ENCODE results near the gene FASN. TPM values are rescaled to one million over a fixed set of nuclear protein-coding genes. Genes with fewer than 3 reads are reported as not detected.

FASN gene
- total and polyA plus RNA-seq, 2 experiments from 2014 or later: 12.7 to 38.2 TPM

DNA sequence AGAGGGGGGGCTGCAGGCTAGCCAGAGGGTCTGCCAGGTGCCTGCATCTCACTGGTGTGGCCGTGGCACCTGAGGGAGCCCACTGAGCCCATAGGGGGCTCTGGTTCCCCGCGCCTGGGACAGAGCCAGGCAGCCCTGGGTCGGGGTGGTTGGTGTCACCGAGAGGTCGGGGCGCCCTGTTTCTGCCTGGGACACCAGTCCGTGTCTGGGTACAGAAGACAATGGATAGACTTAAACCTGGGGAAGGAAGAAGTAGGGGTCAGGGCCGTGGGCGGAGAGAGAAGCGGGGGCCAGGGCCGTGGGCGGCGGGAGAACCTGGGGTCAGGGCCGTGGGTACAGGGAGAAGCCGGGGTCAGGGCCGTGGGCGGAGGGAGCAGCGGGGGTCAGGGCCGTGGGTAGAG, 49.5 kb downstream of the FASN start:
- H3K79me2 ChIP-seq (ENCODE audit: insufficient read depth): peaks cover 26% of the 10 kb centered on the region
- H3K27ac ChIP-seq: no peak overlapping the region
- peaks cover 6% of the 10 kb centered on the region for H3K4me1 ChIP-seq (ENCODE audit: insufficient read depth)
- H3K4me3 ChIP-seq: no peak overlapping the region
- no peak for TF ChIP-seq EZH2phosphoT487 (IDR thresholded peaks at IDR 0.05; ENCODE audit: insufficient read depth, low read depth)
- TF ChIP-seq EZH2 (IDR thresholded peaks at IDR 0.05; ENCODE audit: insufficient read depth, poor library complexity, severe bottlenecking): no peak
- no peak overlapping the region for H3K4me2 ChIP-seq (ENCODE audit: unreplicated experiment)
- H3K9me3 ChIP-seq (ENCODE audit: low read depth): no peaks in the 10 kb centered on the region
- H3K9ac ChIP-seq: no peak overlapping the region
- no peaks in the 10 kb centered on the region for H3K36me3 ChIP-seq (ENCODE audit: low read depth)
- H3K9me2 ChIP-seq (ENCODE audit: insufficient read depth): no peaks in the 10 kb centered on the region
- in situ Hi-C loops (cut with MboI): no loop called here
- H2AFZ ChIP-seq: no peak overlapping the region
- DNase-seq: no peak
- H4K20me1 ChIP-seq (ENCODE audit: insufficient read depth): no peaks in the 10 kb centered on the region
- H3K27me3 ChIP-seq (replicated peaks; ENCODE audit: insufficient read depth): no peaks in the 10 kb centered on the region
- H3F3A ChIP-seq (ENCODE audit: insufficient read depth): no peaks in the 10 kb centered on the region
- 85 to 90% methylated on average over 8 to 19 of the region's 20 CpGs for WGBS, 2 experiments (ENCODE audit: low coverage in 1 of 2, low lambda C conversion rate in 2 of 2, missing lambda C conversion rate in 2 of 2)

DNA sequence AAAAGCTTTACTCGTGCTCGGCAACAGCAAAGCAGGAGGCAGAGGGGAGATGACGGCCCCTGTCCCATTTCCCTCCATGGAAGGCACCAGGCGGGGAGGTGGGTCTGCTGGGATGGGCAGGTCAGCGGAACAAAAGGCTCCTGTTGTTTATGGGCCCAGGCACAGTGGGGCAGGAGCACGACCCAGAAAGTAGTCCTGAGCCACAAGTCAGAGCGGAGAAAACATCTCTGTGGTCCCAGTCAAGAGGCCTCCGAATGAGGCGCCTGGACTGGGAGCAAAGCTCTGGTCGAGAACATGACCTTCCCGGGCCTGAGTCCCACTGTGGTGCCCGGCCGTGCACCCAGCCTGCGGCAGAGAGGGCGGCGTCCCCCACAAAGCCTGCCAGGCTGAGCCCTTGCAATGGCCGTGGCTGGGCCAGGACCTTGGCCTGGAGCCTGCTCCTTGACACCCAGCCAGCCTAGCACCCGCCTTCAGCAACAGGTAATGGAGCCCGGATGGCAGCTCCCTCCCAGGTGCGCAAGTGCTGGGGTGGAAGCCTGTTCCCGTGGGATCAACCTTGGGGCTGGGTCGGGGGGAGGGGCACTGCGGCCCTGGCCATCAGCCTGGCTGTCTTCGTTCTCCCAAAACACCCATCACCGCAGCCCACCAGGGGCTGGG, 50.0 kb downstream of the FASN start:
- in situ Hi-C loops (cut with MboI): no loop called here
- H3K9me2 ChIP-seq (ENCODE audit: insufficient read depth): no peaks in the 10 kb centered on the region
- 89 to 90% methylated on average over 18 to 23 of the region's 25 CpGs for WGBS, 2 experiments (ENCODE audit: low coverage in 1 of 2, low lambda C conversion rate in 2 of 2, missing lambda C conversion rate in 2 of 2)

DNA sequence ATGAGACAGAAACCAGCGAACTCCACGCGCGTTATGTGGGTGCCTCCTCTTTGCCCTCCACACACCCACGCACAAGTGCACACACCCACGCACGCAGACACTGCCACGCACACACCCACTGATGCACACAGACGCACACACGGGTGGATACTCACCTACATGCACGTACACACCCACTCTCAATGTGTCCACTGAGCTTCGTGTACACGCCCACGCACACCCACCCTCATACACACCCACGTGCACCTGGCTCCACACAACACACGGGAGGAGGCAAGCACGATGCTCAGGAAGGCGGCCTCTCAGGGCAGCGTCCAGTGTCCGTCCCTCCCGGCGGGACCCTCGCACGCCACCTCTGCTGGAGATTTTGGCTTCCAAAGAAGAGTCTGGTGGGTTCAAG, 50.7 kb downstream of the FASN start:
- no peaks in the 10 kb centered on the region for H3K4me1 ChIP-seq (ENCODE audit: insufficient read depth)
- no peak for DNase-seq
- peaks cover 14% of the 10 kb centered on the region for H3K79me2 ChIP-seq (ENCODE audit: insufficient read depth)
- no peaks in the 10 kb centered on the region for H3K9me2 ChIP-seq (ENCODE audit: insufficient read depth)
- no peaks in the 10 kb centered on the region for H3F3A ChIP-seq (ENCODE audit: insufficient read depth)
- H3K4me2 ChIP-seq (ENCODE audit: unreplicated experiment): no peak overlapping the region
- TF ChIP-seq EZH2phosphoT487 (IDR thresholded peaks at IDR 0.05; ENCODE audit: insufficient read depth, low read depth) (no peak), EZH2 (IDR thresholded peaks at IDR 0.05; ENCODE audit: insufficient read depth, poor library complexity, severe bottlenecking) (no peak)
- no peaks in the 10 kb centered on the region for H3K36me3 ChIP-seq (ENCODE audit: low read depth)
- H3K9ac ChIP-seq: no peak overlapping the region
- no peak overlapping the region for H3K27ac ChIP-seq
- no peaks in the 10 kb centered on the region for H3K9me3 ChIP-seq (ENCODE audit: low read depth)
- WGBS, 2 experiments (ENCODE audit: low coverage in 1 of 2, low lambda C conversion rate in 2 of 2, missing lambda C conversion rate in 2 of 2): 93 to 97% methylated on average over 23 to 24 of the region's 24 CpGs
- in situ Hi-C loops (cut with MboI): no loop called here
- H4K20me1 ChIP-seq (ENCODE audit: insufficient read depth): no peaks in the 10 kb centered on the region
- no peaks in the 10 kb centered on the region for H3K27me3 ChIP-seq (replicated peaks; ENCODE audit: insufficient read depth)
- no peak overlapping the region for H3K4me3 ChIP-seq
- no peak overlapping the region for H2AFZ ChIP-seq

More for the DNA sequence above, 50.0 kb downstream of the FASN start:
- Histone ChIP-seq H3K4me3 (no peak overlapping the region), H3F3A (ENCODE audit: insufficient read depth) (no peaks in the 10 kb centered on the region), H4K20me1 (ENCODE audit: insufficient read depth) (no peaks in the 10 kb centered on the region), H3K4me2 (ENCODE audit: unreplicated experiment) (no peak overlapping the region), H3K4me1 (ENCODE audit: insufficient read depth) (peaks cover 5% of the 10 kb centered on the region), H3K27ac (no peak overlapping the region), H2AFZ (no peak overlapping the region), H3K36me3 (ENCODE audit: low read depth) (no peaks in the 10 kb centered on the region), H3K27me3 (replicated peaks; ENCODE audit: insufficient read depth) (no peaks in the 10 kb centered on the region), H3K79me2 (ENCODE audit: insufficient read depth) (peaks cover 21% of the 10 kb centered on the region), H3K9ac (no peak overlapping the region), H3K9me3 (ENCODE audit: low read depth) (no peaks in the 10 kb centered on the region)
- DNase-seq: no peak
- TF ChIP-seq EZH2phosphoT487 (IDR thresholded peaks at IDR 0.05; ENCODE audit: insufficient read depth, low read depth) (no peak), EZH2 (IDR thresholded peaks at IDR 0.05; ENCODE audit: insufficient read depth, poor library complexity, severe bottlenecking) (no peak)

DNA sequence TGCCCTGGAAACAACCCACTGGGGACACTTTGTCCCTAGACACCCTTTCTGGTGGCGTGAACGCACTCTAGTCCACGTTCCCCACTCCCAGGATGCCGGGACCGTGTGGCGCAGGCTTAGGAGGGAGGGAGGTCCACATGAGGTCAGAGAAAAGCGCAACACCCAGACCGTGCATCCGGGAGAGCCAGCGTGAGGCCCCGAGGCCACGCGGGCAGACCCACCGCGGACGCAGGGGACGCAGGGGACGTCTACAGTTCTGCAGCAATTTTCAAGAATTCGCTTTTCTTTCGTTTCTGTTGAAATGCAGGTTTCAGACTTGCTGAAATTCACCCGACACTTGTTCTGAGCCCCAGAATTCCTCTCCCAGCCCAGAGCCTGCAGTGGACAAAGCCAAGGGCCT, 51.1 kb downstream of the FASN start:
- 88 to 93% methylated on average over 21 of the region's 21 CpGs for WGBS, 2 experiments (ENCODE audit: low coverage in 1 of 2, low lambda C conversion rate in 2 of 2, missing lambda C conversion rate in 2 of 2)
- H3K4me3 ChIP-seq: no peak overlapping the region
- TF ChIP-seq EZH2phosphoT487 (IDR thresholded peaks at IDR 0.05; ENCODE audit: insufficient read depth, low read depth) (no peak), EZH2 (IDR thresholded peaks at IDR 0.05; ENCODE audit: insufficient read depth, poor library complexity, severe bottlenecking) (no peak)
- no peaks in the 10 kb centered on the region for H3K36me3 ChIP-seq (ENCODE audit: low read depth)
- H3K27me3 ChIP-seq (replicated peaks; ENCODE audit: insufficient read depth): no peaks in the 10 kb centered on the region
- no peak overlapping the region for H3K27ac ChIP-seq
- DNase-seq: no peak
- H3K4me1 ChIP-seq (ENCODE audit: insufficient read depth): no peaks in the 10 kb centered on the region
- no peaks in the 10 kb centered on the region for H3K9me3 ChIP-seq (ENCODE audit: low read depth)
- H3K4me2 ChIP-seq (ENCODE audit: unreplicated experiment): no peak overlapping the region
- H3F3A ChIP-seq (ENCODE audit: insufficient read depth): no peaks in the 10 kb centered on the region
- in situ Hi-C loops (cut with MboI): no loop called here
- no peak overlapping the region for H3K9ac ChIP-seq
- H3K79me2 ChIP-seq (ENCODE audit: insufficient read depth): peaks cover 10% of the 10 kb centered on the region; the same call in 1 of the 2 replicates
- no peak overlapping the region for H2AFZ ChIP-seq
- no peaks in the 10 kb centered on the region for H4K20me1 ChIP-seq (ENCODE audit: insufficient read depth)
- no peaks in the 10 kb centered on the region for H3K9me2 ChIP-seq (ENCODE audit: insufficient read depth)

All from GM23248 (cell line).